CD4-positive, alpha-beta T cell (primary cell): ENCODE data around the gene CIP2A. TPM values are rescaled to one million over a fixed set of nuclear protein-coding genes. Genes with fewer than 3 reads are reported as not detected.
A peak's percentile ranks its signal among the peaks of the same experiment; 100 is the strongest.

Source experiments
- ATAC-seq: fragments of 200-7000 bp; cut with Tn5 transposase; one replicate; pipeline ENCODE4 v1.10.0; 2022; ENCODE audit warnings: mild to moderate bottlenecking; ENCODE audit not compliant: poor library complexity
- CTCF ChIA-PET: fragments of 350-600 bp; sonication (Branson Sonifier 250); formaldehyde crosslinking; loops from one replicate; lab custom pipeline; 2021; ENCODE audit warnings: antibody characterized with exemption, inconsistent platforms; lab: Charles Lee
- POLR2A ChIA-PET: fragments of 350-600 bp; sonication (Branson Sonifier 250); formaldehyde crosslinking; loops from one replicate; lab custom pipeline; 2021; ENCODE audit warnings: antibody characterized with exemption, inconsistent platforms; lab: Charles Lee
- DNase-seq, 14 experiments: peaks; one replicate each; pipeline ENCODE4 v3.0.0-alpha.2; 2013 to 2020; ENCODE audit warnings: mixed read lengths in 2 of 14
- H3K27ac ChIP-seq, 2 donors: one replicate each; pipeline versions ENCODE4 v1.5.1 to v1.7.0; 2013; ENCODE audit warnings: low read length in 2 of 2, low read depth in 1 of 2, mild to moderate bottlenecking in 1 of 2
- H3K27me3 ChIP-seq, 2 experiments: 1 replicate in 1 of 2; 2 replicates in 1 of 2; pipeline versions ENCODE4 v1.6.1 to v1.7.0; 2013; ENCODE audit warnings: low read length in 2 of 2, control low read depth in 1 of 2, mild to moderate bottlenecking in 1 of 2, moderate library complexity in 1 of 2; ENCODE audit not compliant: insufficient read depth in 2 of 2, control insufficient read depth in 1 of 2
- H3K36me3 ChIP-seq: one replicate; pipeline ENCODE4 v1.6.1; 2013; ENCODE audit warnings: low read length, control low read depth; ENCODE audit not compliant: insufficient read depth
- H3K4me1 ChIP-seq: one replicate; pipeline ENCODE4 v1.6.1; 2013; ENCODE audit warnings: low read length, control low read depth; ENCODE audit not compliant: insufficient read depth
- H3K4me3 ChIP-seq: one replicate; pipeline ENCODE4 v1.5.1; 2013; ENCODE audit warnings: mild to moderate bottlenecking, low read length, moderate library complexity
- H3K9me3 ChIP-seq, 2 experiments: 1 replicate in 1 of 2; 2 replicates in 1 of 2; pipeline versions ENCODE4 v1.6.1 to v1.7.0; 2013; ENCODE audit warnings: low read length in 2 of 2, mild to moderate bottlenecking in 2 of 2, control low read depth in 1 of 2, moderate library complexity in 1 of 2; ENCODE audit not compliant: control insufficient read depth in 1 of 2, insufficient read depth in 1 of 2
- H3K27ac Mint-ChIP-seq: one replicate; pipeline ENCODE4 v1.8.0; 2020; ENCODE audit warnings: mixed read lengths
- H3K27me3 Mint-ChIP-seq: one replicate; pipeline ENCODE4 v1.8.0; 2021; ENCODE audit warnings: mixed read lengths
- H3K36me3 Mint-ChIP-seq: one replicate; pipeline ENCODE4 v1.8.0; 2021; ENCODE audit warnings: low read depth, mixed read lengths
- H3K4me1 Mint-ChIP-seq: one replicate; pipeline ENCODE4 v1.8.0; 2021; ENCODE audit warnings: low read depth, mixed read lengths
- H3K4me3 Mint-ChIP-seq: one replicate; pipeline ENCODE4 v1.8.0; 2020; ENCODE audit warnings: mild to moderate bottlenecking, mixed read lengths
- H3K9me3 Mint-ChIP-seq: one replicate; pipeline ENCODE4 v1.8.0; 2020; ENCODE audit warnings: mixed read lengths
- intact Hi-C, 2 experiments: fragments of 100-400 bp; cut with DNase I in 1 of 2; cut with micrococcal nuclease in 1 of 2; formaldehyde crosslinking; loops; one replicate each; pipeline versions ENCODE4 v1.15.1 to v1.9.0; 2023 to 2025; cut with DNase I, micrococcal nuclease
- total RNA-seq, 174 experiments: library from RNA in 2 of 174; stranded (reverse) in 2 of 174; gene quantifications; one replicate each; pipeline ENCODE4 v1.2.3 and lab custom pipeline; 2021 to 2026
- TF ChIP-seq, protein P1 (sequence below): fragments of 200-600 bp; IDR thresholded peaks from one replicate; pipeline ENCODE4 v1.8.0; 2022; ENCODE audit warnings: antibody characterized with exemption, mild to moderate bottlenecking

The CIP2A gene
- total RNA-seq, 2 experiments from 2014 or later: 2.7 to 3.9 TPM

DNA sequence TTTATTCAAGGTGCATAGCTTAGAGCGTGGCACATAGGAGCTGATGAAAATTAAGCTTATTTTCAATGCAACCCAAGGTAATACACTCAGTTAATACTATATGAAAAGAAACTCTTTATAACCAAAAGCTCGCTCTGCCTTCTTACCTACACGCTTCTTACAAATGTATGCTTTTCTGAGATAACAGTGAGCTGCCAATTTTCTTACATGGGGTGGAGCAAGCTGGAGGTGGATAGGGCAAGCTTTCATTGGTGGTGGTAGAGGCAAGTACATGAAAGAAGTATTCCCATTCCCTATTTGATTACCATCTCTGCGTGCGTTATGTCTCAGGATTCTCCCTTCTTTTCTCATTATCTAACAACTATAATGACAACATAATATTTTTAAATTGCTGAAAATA lies 9.1 kb upstream of the CIP2A start:
- intact Hi-C loops: no loop called here
- ChIA-PET CTCF (interaction anchor here (1.1 kb wide), 1 partner anchor 9 kb away, joined by 4 read pairs; the partner anchor contains the start of genes CIP2A and DZIP3), POLR2A (interaction anchor here (10.0 kb wide), 1 partner anchor 8 kb away, joined by 250 read pairs; the partner anchor contains the start of genes CIP2A and DZIP3)
- Mint-ChIP-seq H3K27me3 (no peaks in the 10 kb centered on the region), H3K4me1 (peaks cover 53% of the 10 kb centered on the region), H3K4me3 (no peak overlapping the region), H3K36me3 (no peaks in the 10 kb centered on the region), H3K9me3 (no peaks in the 10 kb centered on the region), H3K27ac (no peak overlapping the region)
- no peaks in the 10 kb centered on the region for H3K9me3 ChIP-seq
- peaks cover 9% of the 10 kb centered on the region for H3K4me1 ChIP-seq
- no peak overlapping the region for H3K4me3 ChIP-seq
- no peak for ATAC-seq
- no peaks in the 10 kb centered on the region for H3K27me3 ChIP-seq
- no peak for DNase-seq
- TF ChIP-seq, protein P1, sequence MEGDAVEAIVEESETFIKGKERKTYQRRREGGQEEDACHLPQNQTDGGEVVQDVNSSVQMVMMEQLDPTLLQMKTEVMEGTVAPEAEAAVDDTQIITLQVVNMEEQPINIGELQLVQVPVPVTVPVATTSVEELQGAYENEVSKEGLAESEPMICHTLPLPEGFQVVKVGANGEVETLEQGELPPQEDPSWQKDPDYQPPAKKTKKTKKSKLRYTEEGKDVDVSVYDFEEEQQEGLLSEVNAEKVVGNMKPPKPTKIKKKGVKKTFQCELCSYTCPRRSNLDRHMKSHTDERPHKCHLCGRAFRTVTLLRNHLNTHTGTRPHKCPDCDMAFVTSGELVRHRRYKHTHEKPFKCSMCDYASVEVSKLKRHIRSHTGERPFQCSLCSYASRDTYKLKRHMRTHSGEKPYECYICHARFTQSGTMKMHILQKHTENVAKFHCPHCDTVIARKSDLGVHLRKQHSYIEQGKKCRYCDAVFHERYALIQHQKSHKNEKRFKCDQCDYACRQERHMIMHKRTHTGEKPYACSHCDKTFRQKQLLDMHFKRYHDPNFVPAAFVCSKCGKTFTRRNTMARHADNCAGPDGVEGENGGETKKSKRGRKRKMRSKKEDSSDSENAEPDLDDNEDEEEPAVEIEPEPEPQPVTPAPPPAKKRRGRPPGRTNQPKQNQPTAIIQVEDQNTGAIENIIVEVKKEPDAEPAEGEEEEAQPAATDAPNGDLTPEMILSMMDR: no peak
- no peak overlapping the region for H3K27ac ChIP-seq
- H3K36me3 ChIP-seq: no peaks in the 10 kb centered on the region

- ChIA-PET POLR2A (no interaction called here), CTCF (no interaction called here)
- Mint-ChIP-seq H3K4me1 (peaks cover 52% of the 10 kb centered on the region), H3K9me3 (no peaks in the 10 kb centered on the region), H3K4me3 (no peak overlapping the region), H3K36me3 (no peaks in the 10 kb centered on the region), H3K27me3 (no peaks in the 10 kb centered on the region), H3K27ac (no peak overlapping the region)
- TF ChIP-seq, protein P1: no peak
- H3K36me3 ChIP-seq: no peaks in the 10 kb centered on the region
- H3K4me1 ChIP-seq: peaks cover 8% of the 10 kb centered on the region
- ATAC-seq (no peak), DNase-seq (no peak)
- H3K4me3 ChIP-seq: no peak overlapping the region
- intact Hi-C loops: no loop called here
- H3K9me3 ChIP-seq: no peaks in the 10 kb centered on the region
- no peak overlapping the region for H3K27ac ChIP-seq
- no peaks in the 10 kb centered on the region for H3K27me3 ChIP-seq
Observed at GRCh38 chr3:108595321-108595720, 6.1 kb upstream of the CIP2A start.

- H3K4me1 Mint-ChIP-seq: peaks cover 40% of the 10 kb centered on the region
- Histone ChIP-seq H3K27ac (peak overlapping the region; percentile 89 to 96), H3K9me3 (no peaks in the 10 kb centered on the region), H3K27me3 (no peaks in the 10 kb centered on the region), H3K4me1 (peaks cover 12% of the 10 kb centered on the region), H3K36me3 (no peaks in the 10 kb centered on the region), H3K4me3 (peak overlapping the region; percentile 79)
- no peaks in the 10 kb centered on the region for H3K27me3 Mint-ChIP-seq
- peaks cover 14% of the 10 kb centered on the region for H3K36me3 Mint-ChIP-seq
- H3K4me3 Mint-ChIP-seq: peak overlapping the region; percentile 96
- ChIA-PET POLR2A (interaction anchor here (0.7 to 5.7 kb wide), 18 partner anchors 11 to 463 kb away, joined by 3 to 250 read pairs (median 5); partner anchors contain the start of gene IFT57), CTCF (interaction anchor here (0.8 to 1.6 kb wide), 9 partner anchors 8 to 438 kb away, joined by 3 to 7 read pairs (median 4); no protein-coding TSS in a partner anchor)
- peak overlapping the region; percentile 99 for H3K27ac Mint-ChIP-seq
- TF ChIP-seq, protein P1: no peak
- intact Hi-C loops: no loop called here
- DNase-seq (peak in 4 of 14 experiments; percentile 10 to 55 (median 36)), ATAC-seq (peak; percentile 25)
- H3K9me3 Mint-ChIP-seq: no peaks in the 10 kb centered on the region
Observed at GRCh38 chr3:108590460-108590859, 1.2 kb upstream of the CIP2A start.
